DOHH2 (cell line): ENCODE data around the gene TLR4.

ENCODE experiments used
- H3F3A ChIP-seq: fragments of 200-600 bp; sonication (generic), shearing (Covaris generic); 2 replicates; pipeline ENCODE4 v1.6.0; 2016; ENCODE audit warnings: antibody characterized with exemption, mild to moderate bottlenecking; ENCODE audit not compliant: control insufficient read depth, insufficient read depth
- H3K27ac ChIP-seq: fragments of 200-600 bp; sonication (generic); 2 replicates; pipeline ENCODE4 v1.5.1; 2014; ENCODE audit warnings: low read depth, mild to moderate bottlenecking, low read length, moderate library complexity
- H3K27me3 ChIP-seq: fragments of 200-600 bp; sonication (generic); 2 replicates; pipeline ENCODE4 v1.6.1; 2014; ENCODE audit warnings: mild to moderate bottlenecking, low read length, mixed read lengths; ENCODE audit not compliant: control insufficient read depth
- H3K36me3 ChIP-seq: fragments of 200-600 bp; sonication (generic); 2 replicates; pipeline ENCODE4 v1.6.1; 2014; ENCODE audit warnings: mild to moderate bottlenecking, low read length, moderate library complexity, mixed read lengths; ENCODE audit not compliant: control insufficient read depth
- H3K4me1 ChIP-seq: fragments of 200-600 bp; sonication (generic); 2 replicates; pipeline ENCODE4 v1.6.1; 2014; ENCODE audit warnings: mild to moderate bottlenecking, low read length, mixed read lengths; ENCODE audit not compliant: control insufficient read depth
- H3K4me2 ChIP-seq: fragments of 200-600 bp; sonication (generic); 2 replicates; pipeline ENCODE4 v1.6.0; 2014; ENCODE audit warnings: mild to moderate bottlenecking, low read length, moderate library complexity
- H3K4me3 ChIP-seq: fragments of 200-600 bp; sonication (generic); 2 replicates; pipeline ENCODE4 v1.5.1; 2014; ENCODE audit warnings: mild to moderate bottlenecking, low read length, mixed read lengths
- H3K79me2 ChIP-seq: fragments of 200-600 bp; sonication (generic); 2 replicates; pipeline ENCODE4 v1.6.1; 2014; ENCODE audit warnings: mild to moderate bottlenecking, low read length, mixed read lengths; ENCODE audit not compliant: control insufficient read depth
- H3K9me2 ChIP-seq: fragments of 200-600 bp; sonication (generic); replicated peaks from 2 replicates; pipeline ENCODE4 v1.6.1; 2014; ENCODE audit warnings: mild to moderate bottlenecking, low read length, mixed read lengths; ENCODE audit not compliant: control insufficient read depth
- H3K9me3 ChIP-seq: fragments of 200-600 bp; sonication (generic); 2 replicates; pipeline ENCODE4 v1.6.1; 2014; ENCODE audit warnings: antibody characterized with exemption, low read length, mixed read lengths; ENCODE audit not compliant: control insufficient read depth, insufficient read depth
- H4K20me1 ChIP-seq: fragments of 200-600 bp; sonication (generic); 2 replicates; pipeline ENCODE4 v1.6.0; 2014; ENCODE audit warnings: low read depth, mild to moderate bottlenecking, antibody characterized with exemption, low read length, moderate library complexity; ENCODE audit not compliant: control insufficient read depth, insufficient read depth
- EZH2phosphoT487 ChIP-seq: fragments of 200-600 bp; sonication (generic); IDR thresholded peaks from 2 replicates; pipeline ENCODE4 v1.6.1; 2017; ENCODE audit warnings: borderline replicate concordance, mild to moderate bottlenecking, antibody characterized with exemption, low read length, moderate library complexity, mixed read lengths
- TF ChIP-seq, protein P1 (sequence below): fragments of 200-600 bp; sonication (generic); IDR thresholded peaks from one replicate; pipeline ENCODE4 v1.5.1; 2014; ENCODE audit warnings: antibody characterized with exemption, mild to moderate bottlenecking, low read depth, low read length; ENCODE audit not compliant: poor library complexity, severe bottlenecking

Gene TLR4

DNA sequence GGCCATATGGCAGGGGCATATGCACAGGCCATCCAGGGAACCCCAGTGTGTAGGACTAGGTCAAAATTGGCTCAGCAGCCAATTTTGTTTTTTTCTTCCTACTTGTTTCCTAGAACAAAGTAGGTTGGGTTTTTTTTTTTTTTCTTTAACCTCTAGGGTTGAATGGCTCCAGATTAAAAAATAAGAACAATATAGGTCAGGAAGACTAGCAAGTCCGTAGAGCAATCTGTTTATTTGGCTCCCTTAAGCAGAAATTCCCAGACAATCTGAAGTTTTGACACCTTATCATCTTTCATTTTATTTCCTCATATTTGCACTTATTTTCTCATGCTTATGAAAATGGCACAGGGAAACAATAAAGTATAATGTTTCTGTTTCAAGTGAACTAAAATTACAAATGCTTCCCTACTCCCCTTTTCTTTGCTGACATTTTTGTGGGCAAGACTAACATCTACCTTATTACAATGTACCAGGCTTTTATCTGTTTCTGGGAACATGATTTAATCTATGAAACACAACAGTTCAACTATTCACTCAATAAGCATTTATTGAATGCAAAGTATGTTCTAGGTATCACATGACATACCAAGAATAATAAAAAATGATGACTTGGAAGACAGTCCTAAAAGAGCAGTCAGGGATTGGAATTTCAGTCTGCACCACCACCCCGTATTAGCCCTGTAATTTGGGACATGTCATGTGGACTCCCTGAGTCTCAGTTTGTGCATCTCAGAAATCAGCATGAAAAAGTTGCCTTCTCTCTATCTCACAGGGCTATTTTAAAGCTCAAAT, 30.5 kb downstream of the TLR4 start:
- H4K20me1 ChIP-seq = no peaks in the 10 kb centered on the region
- no peaks in the 10 kb centered on the region for H3K36me3 ChIP-seq

DNA sequence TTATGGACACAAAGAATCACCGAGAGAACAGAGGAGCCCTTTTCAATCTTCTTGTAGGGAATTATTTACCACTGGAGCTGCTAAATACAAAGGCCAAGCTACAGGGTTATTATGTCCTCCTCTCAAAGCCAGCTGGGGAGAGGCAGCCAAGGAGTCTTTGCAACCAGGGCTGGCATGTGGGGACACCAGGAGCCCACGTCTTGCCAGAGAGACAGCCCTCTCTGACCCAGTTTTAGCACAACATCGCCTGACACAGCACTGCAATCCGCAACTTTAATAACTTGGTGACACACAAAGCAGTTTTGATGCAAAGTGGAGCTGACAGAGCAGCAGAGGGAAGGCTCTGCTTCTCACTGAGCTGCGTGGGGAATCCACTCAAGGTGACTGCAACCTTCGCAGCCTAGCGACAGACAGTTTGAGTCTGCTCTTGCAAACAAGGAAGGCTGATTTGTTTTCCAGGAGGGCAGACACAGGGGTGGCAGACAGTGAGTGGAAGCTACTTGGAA, 33.6 kb downstream of the TLR4 start:
- Histone ChIP-seq H3K27me3 (peaks cover 12% of the 10 kb centered on the region), H3K27ac (no peak overlapping the region), H4K20me1 (no peaks in the 10 kb centered on the region), H3K36me3 (no peaks in the 10 kb centered on the region), H3K4me2 (no peak overlapping the region), H3K4me1 (no peaks in the 10 kb centered on the region), H3F3A (no peaks in the 10 kb centered on the region), H3K9me3 (no peaks in the 10 kb centered on the region), H3K9me2 (no peaks in the 10 kb centered on the region), H3K79me2 (no peaks in the 10 kb centered on the region), H3K4me3 (no peak overlapping the region)
- no peak for TF ChIP-seq EZH2phosphoT487
- TF ChIP-seq, protein P1, sequence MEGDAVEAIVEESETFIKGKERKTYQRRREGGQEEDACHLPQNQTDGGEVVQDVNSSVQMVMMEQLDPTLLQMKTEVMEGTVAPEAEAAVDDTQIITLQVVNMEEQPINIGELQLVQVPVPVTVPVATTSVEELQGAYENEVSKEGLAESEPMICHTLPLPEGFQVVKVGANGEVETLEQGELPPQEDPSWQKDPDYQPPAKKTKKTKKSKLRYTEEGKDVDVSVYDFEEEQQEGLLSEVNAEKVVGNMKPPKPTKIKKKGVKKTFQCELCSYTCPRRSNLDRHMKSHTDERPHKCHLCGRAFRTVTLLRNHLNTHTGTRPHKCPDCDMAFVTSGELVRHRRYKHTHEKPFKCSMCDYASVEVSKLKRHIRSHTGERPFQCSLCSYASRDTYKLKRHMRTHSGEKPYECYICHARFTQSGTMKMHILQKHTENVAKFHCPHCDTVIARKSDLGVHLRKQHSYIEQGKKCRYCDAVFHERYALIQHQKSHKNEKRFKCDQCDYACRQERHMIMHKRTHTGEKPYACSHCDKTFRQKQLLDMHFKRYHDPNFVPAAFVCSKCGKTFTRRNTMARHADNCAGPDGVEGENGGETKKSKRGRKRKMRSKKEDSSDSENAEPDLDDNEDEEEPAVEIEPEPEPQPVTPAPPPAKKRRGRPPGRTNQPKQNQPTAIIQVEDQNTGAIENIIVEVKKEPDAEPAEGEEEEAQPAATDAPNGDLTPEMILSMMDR = no peak

More for the DNA sequence above, 30.5 kb downstream of the TLR4 start:
- TF ChIP-seq EZH2phosphoT487 = no peak
- TF ChIP-seq, protein P1 = no peak
- Histone ChIP-seq H3K9me3 (no peaks in the 10 kb centered on the region), H3K4me1 (no peaks in the 10 kb centered on the region), H3K27me3 (peaks cover 12% of the 10 kb centered on the region), H3K4me3 (no peak overlapping the region), H3F3A (no peaks in the 10 kb centered on the region), H3K4me2 (no peak overlapping the region), H3K27ac (no peak overlapping the region), H3K9me2 (no peaks in the 10 kb centered on the region), H3K79me2 (no peaks in the 10 kb centered on the region)

DNA sequence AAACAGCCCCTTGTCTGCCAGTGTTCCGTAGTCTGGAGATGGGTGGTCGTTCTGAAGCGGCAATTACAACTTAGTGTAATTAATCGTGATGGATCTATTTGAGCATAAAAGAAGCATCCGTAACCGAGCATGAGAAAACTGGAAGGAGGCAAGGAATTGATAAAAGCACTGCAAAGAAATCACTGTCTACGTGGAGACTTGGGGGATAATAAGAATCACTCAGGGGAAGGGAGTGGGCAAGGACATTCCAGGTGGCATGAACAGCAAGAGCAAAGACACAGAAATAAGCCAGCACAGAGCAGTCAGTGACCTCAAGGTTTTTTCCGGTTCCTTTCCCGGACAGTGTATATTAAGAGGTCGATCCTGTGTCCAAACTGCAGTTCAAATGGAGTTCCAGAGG, 35.0 kb downstream of the TLR4 start:
- no peaks in the 10 kb centered on the region for H3K9me3 ChIP-seq
- no peak overlapping the region for H3K27ac ChIP-seq
- H3K4me2 ChIP-seq = no peak overlapping the region
- no peaks in the 10 kb centered on the region for H3F3A ChIP-seq
- no peaks in the 10 kb centered on the region for H3K36me3 ChIP-seq
- H3K27me3 ChIP-seq = peaks cover 7% of the 10 kb centered on the region
- H3K9me2 ChIP-seq = no peaks in the 10 kb centered on the region
- no peak overlapping the region for H3K4me3 ChIP-seq
- no peaks in the 10 kb centered on the region for H3K79me2 ChIP-seq
- TF ChIP-seq, protein P1 = no peak
- no peaks in the 10 kb centered on the region for H4K20me1 ChIP-seq
- no peaks in the 10 kb centered on the region for H3K4me1 ChIP-seq
